EL (cell line): Measurements from ENCODE around the gene CUX1.
A peak's percentile ranks its signal among the peaks of the same experiment; 100 is the strongest.
"Not testable (repeated sequence)": the region's sequence is repeated elsewhere in the genome, so short reads cannot be mapped to it uniquely, and the experiment has no call there.

Experiments
- DNase-seq: peaks from one replicate; pipeline ENCODE4 v3.0.0-alpha.2; 2016

Gene CUX1

DNA sequence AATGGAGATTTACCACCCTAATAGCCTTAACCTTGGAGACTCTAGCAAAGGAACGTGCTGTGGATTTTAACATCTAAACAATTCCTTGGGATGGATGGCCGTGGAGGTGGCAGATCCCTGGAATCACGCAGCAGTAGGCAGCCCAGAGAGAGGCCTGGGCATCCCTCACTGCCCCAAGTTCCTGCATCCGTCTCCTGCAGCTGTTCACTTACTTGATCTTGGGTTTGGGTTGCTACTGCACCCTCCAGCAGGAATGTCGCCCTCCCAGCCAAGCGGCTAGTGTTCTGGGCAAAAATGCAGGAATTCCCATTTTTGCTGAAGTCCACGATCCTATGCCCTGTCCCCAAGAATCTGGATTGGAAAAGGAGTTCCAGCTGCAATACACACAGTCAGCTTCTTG lies 302.5 kb downstream of the CUX1 start:
- DNase-seq, result no peak

DNA sequence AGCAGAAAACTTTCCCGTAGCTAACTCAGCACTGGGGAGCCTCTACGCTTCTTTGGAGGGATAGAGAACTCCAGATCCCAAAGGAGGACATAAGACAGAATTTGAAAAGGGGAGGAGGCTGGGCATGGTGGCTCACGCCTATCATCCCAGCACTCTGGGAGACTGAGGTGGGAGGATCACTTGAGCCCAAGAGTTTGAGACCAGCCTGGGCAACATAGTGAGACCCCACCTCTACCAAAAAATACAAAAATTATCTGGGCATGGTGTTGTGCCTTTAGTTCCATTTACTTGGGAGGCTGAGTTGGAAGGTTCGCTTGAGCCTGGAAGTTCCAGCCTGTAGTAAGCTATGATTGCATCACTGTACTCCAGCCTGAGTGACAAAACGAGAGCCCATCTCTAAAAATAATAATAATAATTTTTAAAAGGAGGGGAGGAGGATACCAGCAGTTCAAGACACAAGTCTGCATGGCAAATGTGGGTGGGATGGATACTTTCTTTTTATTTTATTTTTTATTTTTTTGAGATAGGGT lies 303.3 kb downstream of the CUX1 start:
- DNase-seq, result no peak

DNA sequence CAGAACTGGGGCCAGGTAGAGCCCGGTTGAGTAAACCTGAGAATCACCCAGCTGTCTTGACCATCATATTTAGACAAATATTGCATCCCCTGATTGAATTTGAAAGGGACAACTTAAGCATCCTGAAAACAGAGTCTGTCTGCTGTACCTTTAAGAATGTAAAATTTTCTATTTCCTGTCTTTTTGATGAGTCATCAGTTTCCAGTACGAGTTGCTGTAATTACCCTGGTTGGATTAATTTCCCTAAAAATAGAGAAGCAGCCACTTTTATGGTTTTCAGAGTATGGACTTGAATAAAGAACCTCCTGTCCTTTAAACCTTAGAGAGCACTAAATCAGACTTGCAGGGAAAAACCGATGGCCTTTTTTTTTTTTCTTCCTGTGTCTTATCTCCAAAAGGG lies 304.6 kb downstream of the CUX1 start:
- peak; percentile 39 for DNase-seq

DNA sequence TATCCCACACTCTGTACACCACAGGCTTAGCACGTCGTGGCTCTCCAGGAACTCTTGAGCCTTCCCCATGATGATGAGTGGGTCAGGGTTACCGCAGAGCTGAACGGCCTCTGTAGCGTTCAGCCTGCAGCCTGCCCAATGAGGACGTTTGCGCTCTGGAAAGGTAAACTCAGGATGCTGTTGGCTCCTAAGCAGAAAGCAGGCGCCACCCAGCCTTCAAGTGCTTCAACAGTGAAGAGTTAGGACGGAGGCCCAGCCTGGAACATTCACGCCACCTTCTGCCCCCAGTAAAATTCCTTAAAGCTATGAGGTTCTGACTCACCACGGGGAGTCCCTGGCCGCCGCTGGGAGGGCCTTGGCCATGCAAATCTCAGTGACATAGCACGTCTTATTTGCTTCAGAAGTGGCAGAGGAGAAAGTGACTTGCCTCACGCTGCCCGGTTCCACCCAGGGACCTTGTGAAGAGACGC lies 307.7 kb downstream of the CUX1 start:
- DNase-seq, result peak; percentile 90

DNA sequence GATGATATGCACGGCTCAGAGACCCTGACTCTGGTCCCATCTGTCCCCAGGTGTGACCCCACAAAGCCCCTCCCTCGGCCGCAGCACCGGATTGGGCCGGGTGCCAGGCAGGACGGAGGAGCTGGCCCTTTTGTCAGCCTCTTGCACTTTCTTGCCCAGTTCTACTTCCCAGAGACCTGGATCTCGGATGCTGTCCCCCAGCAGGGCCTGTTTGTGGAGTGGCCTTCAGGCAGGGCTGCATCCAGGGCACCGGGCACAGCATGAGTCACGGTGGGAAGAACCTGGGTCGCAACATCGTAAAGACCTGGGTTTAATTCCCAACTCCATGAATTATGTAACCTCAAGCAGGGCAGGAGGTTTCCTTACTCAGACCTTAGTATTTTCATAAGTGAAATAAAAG lies 310.9 kb downstream of the CUX1 start:
- no peak for DNase-seq

DNA sequence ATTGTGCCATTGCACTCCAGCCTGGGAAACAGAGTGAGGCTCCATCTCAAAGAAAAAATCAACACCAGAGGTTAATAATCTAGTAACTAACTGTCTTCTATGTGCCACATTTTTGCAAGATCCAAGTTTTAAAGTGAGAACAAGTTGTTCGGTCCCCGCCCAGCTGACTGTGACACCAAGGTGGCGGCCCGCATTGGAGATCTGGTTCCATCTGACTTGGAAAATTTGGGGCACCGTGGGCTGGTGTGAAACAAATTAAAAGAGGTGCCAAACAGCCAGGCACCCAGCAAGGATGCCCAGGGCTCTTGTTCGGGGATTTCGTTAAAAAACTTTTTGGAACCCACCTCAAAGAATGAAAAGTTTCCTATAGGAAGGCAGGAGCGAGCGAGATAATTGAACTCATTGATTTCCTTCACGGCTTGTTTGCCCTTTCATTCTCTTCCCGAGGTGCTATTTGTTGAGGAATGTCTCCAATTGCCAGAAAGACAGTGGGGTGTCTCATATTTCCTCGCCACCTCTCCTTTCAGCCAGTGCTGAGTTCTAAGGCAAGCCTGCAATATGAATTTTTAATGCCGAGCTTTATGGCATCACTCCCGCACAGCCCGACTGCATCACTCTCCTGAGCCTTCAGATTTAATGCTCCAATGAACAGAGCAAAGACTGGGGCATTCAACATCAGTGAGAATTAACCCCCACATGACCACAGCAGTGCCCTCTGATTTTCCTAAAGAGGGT lies 312.4 kb downstream of the CUX1 start:
- DNase-seq, result no peak

DNA sequence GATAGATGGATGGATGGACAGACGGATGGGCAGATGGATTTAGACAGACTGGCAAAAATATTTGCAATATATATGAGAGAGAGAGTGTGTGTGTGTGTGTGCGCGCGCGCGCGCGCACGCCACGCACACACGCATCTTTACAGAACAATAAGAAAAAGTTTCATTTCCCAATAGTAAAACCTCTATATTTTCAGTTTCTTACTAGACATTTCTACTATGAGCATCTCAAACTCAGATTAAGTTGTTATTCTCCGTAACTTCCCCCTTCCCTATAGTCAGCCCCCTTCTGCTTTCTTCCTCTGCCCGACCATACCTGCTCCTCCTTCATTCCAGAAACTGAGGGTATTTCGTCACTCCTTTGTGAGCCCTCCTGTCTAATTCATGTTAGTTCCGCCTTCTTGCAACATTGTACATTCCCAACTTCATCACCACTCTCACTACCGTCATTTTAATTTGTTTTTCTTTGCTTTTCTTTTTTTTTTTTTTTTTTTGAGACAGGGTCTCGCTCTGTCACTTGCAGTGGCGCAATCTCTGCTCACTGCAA lies 314.9 kb downstream of the CUX1 start:
- DNase-seq, result no peak

DNA sequence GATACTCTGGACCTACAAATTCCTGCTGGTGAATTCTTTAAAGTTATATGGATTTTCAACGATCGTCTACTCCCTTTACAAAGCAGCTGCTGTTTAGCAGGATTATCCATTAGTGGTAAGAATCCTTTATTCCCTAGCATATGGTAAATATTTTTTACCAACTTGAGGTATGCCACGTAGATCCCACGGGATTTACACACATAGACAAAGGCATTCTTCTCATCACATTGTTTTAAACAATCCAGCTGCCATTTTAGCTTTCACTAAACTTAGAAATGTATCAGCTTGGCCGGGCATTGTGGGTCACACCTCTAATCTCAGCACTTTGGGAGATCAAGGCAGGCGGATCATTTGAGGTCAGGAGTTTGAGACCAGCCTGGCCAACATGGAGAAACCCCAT lies 321.2 kb downstream of the CUX1 start:
- no peak for DNase-seq

DNA sequence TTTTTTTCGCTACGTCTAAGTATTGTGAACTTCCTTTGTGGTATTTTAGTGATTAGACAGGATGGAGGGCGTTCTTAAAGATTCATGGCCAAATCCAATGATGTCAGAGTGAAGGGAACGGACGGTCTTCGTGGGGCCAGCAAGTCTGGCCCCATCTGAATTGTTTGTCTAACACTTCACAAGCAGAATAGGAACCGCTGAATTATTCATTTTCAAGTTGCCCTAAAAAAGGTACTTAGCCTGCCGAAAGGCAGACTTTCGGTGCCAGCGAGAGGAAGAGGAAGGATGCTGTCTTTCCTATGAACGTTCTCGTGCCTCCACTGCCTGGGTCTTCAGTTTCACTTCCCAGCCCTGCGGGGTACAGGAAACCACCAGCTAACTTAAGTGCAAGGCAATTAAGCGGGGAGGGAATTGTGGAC lies 323.5 kb downstream of the CUX1 start:
- DNase-seq, result no peak

DNA sequence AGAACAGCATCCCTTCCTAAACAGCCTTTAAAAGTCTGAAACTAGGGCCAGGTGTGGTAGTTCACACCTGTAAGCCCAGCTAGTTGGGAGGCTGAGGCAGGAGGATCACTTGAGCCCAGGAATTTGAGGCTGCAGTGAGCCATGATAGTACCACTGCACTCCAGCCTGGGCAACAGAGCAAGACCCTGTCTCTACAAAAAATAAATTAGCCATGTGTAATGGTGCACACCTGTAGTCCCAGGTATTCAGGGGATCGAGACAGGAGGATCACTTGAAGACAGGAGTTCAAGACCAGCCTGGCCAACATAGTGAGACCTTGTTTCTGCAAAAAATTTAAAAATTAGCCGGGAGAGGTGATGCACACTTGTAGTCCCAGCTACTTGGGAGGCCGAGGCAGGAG lies 325.0 kb downstream of the CUX1 start:
- DNase-seq, result not testable (repeated sequence)

DNA sequence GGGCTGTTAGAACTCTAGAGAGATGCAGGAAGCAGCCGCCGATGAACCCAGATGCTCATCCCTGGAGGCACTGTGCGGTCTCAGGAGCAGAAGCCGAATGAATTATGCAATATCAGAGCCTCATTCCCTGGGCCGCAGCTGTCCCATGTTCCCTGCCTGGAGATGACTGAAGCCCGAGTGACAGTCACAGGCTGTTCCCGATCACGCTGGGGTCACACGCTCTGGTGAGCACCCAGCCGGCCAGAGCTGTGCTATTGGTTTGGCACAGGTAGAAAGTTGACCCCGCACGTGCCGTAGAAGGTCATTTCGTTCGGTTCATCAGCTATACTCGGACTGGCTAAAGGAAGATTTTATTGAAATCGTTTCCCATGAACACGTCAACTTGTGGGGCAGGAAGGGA lies 328.7 kb downstream of the CUX1 start:
- DNase-seq, result no peak

DNA sequence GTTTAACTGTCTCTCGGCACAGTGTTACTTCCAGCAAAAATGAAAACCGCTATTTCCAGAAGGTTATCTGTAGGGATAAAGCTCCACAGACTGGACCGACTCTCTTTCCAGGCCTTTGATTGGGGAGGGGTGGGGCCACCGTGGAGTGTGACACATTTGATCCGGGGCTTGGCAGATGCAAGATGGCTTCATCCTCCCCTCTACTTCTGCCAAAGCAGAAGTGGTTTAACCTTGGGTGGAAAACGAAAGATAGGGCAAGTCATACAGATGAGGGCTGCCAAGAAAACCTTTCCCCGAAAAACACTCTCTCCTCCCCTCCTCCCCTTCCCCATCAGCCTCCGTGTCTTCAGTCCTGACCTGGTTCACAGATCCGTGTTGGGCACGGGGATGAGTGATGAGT lies 329.6 kb downstream of the CUX1 start:
- no peak for DNase-seq

DNA sequence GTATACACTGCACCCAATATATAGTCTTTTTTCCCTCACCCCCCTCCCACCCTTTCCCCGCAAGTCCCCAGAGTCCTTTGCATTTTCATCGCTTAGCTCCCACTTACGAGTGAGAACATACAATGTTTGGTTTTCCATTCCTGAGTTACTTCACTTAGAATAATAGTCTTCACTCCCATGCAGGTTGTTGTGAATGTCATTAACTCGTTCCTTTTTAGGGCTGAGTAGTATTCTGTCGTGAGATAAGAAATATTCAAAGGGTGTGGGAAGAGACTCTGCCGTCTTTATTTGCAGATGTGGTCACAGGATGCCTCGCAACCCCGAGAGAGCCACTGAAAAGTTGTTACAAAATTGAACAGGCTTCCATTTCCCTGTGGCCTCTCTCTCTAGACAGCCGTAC lies 331.4 kb downstream of the CUX1 start:
- DNase-seq, result no peak

DNA sequence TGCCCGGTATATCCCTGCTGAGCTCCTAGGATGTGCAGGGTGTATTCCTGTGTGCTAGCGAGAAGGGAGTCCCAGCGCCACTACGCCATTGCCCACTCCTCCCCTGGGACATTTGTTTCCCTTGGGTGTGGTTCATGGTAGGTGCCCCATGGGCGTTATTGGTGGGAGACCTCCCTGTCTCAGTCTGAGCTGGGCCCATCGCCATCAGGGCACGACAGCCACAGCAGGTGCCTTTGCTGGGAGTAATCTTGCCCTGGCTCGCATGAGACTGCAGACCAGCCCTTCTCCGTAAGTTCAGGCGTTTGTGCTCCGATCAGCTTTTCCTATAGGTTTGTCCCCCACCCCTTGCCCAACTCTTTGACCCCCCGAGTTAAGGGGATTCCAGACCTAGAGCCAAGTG lies 332.0 kb downstream of the CUX1 start:
- DNase-seq, result no peak

DNA sequence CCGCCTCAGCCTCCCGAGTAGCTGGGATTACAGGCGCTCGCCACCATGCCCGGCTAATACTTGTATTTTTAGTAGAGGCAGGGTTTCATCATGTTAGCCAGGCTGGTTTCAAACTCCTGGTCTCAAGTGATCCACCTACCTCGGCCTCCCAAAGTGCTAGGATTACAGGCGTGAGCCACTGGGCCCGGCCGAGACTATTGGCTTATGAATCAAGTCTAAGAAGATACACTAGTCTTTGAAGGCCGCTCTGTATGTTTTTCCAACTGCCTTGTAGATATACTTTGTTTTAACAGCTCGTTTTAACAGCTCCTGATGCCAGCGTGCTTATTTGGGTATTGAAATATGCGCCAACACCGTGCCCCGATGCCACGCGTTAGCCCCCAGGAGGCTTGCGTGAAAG lies 332.8 kb downstream of the CUX1 start:
- DNase-seq, result no peak

DNA sequence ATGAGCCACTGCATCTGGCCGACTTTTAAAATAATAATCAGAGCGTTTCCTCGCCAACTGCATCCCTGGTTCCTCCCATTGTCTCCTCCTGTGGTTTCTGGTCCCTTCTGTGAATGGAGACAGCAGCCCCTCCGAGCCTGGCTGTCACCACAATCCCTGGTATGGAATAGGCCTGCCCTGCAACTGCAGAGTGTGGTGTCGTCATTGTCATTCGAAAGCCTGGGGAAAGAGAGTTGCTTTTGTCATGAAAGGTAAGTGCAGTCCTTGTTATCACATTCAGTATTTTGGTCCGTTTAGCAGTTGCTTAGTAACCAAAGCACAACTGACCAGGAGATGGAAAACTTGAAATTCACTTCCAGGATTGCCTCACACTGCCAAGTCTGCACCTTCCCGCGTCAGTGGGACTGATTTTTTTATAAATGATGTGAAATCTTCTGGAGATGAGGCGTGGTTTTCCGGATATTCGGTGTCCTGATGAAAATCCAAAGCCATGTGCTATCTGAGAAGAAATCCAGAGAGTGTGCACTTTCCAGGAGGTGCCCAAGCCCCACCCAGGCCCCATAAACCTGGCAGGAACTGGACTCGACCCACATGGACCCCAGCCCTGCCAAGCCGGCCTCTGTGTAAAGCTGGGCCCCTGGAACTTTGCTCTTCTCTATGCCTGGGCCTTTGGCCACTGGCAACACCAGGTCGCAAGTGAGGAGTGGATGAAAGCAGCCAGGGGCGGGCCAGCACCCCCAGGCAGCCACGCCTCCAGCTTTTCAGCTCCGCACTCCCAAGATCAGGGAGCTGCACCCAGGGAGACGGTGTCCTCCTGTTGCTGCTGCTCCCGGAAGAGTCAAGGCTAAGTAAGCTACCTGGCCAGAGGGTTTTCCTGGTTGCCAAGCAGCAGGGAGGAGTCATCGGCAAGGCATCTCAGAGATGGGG lies 335.5 kb downstream of the CUX1 start:
- DNase-seq, result no peak

DNA sequence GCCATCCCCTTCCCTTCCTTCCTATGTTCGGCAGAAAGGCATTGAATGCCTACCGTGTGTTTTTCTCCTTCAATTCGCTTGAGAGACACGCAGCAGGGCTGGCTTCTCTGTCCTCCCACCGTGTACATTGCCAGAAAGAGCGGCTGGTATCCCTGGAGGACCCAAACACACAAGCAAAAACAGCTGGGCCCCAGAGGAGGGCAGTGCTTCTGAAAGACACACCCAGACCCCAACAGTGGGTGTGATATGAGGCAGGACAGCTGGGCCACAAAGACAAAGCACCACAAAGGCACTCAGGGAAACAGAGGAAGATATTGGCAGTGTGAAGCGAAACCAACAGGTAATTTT lies 336.1 kb downstream of the CUX1 start:
- DNase-seq, result no peak

DNA sequence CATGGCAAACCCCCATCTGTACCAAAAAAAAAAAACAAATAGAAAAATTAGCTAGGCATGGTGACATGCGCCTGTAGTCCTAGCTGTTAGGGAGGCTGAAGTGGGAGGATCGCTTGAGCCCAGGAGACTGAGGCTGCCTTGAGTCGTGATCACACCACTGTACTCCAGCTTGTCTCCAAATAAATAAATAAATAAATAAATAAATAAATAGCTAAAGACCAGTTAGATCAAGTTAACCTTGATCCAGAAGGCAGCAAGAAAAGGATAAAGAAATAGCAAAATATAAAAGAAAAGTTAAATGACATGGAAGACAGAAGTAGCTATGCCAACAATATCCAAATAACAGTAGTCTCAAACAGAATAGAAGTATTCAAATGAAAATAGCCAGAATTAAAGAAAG lies 337.0 kb downstream of the CUX1 start:
- no peak for DNase-seq

DNA sequence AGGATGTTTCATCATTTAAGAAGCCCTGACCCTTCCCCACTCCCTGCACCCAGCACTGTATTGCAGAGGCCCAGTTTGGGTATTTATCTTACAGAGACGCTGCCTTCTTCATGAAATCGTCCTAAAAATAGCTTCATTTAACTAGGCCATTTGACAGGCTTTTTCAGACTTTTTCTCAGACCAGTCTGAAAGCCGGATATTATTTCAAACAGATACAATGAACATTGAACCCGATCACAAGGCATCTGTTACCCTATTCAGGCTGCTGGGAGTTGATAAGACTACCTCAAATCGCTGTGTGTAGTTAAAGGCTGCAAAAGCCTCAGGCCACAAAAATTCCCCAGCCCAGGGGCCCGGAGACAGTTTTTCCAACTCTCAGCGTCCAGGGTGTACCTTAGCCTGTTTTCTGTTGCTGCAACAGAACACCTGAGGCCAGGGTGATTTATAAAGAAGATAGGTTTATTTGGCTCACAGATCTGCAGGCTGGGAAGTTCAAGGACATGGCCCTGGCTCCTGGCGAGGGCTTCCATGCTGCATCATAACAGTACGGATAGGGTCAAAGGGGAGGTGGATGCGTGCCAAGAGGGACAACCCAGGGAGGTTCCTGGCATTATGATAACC lies 338.5 kb downstream of the CUX1 start:
- no peak for DNase-seq

DNA sequence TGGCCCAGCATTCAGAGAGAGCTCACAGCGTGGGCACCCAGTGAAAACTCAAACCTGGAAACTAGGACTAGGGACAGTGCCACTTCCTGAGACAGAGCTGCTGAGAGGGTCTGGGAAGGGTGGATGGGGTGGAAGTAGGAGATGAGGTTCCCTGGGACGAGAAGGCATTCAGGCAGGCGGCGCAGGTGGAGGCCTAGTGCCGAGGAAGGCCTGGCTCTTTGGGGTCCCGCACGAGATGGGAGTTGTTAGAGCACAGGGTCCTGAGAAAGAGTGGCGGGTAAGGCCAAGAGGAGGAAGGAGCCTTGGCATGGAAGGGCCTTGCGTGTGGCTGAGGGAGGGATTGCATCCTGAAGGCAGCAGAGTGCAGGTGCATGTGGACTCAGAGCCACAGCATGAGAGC lies 339.4 kb downstream of the CUX1 start:
- no peak for DNase-seq

DNA sequence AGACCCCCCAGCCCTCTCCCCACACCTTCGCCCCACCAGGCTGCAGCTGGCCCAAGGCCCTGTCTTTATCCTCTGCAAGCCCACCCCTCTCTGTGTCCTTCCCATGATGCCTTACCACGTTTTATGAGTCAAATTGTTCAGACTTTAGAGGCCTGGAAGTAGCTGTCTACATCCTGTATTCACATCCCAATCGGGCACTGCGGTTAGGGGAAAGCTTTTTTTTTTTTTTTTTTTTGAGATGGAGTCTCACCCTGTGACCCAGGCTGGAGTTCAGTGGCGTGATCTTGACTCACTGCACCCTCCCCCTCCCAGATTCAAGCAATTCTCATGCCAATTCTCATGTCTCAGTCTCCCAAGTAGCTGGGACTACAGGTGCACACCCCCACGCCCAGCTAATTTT lies 347.7 kb downstream of the CUX1 start:
- no peak for DNase-seq

DNA sequence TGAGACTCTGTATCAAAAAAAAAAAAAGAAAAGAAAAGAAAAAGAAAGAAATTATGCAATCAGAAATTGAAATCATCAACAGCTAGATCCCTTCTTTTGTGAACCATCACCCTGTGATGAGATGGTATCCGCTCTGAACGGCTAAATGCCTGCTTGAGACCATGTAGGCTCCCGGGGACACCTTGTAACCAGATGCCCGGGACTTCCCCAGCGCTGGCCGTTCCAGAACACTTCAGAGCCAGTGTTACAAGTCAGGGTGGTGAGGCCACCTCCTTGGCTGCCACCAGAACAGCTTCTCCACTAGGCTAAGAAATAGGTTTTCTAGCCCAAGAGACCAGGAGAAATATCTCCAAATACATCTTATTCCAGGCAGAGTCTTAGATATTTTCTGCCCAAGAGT lies 349.8 kb downstream of the CUX1 start:
- no peak for DNase-seq

DNA sequence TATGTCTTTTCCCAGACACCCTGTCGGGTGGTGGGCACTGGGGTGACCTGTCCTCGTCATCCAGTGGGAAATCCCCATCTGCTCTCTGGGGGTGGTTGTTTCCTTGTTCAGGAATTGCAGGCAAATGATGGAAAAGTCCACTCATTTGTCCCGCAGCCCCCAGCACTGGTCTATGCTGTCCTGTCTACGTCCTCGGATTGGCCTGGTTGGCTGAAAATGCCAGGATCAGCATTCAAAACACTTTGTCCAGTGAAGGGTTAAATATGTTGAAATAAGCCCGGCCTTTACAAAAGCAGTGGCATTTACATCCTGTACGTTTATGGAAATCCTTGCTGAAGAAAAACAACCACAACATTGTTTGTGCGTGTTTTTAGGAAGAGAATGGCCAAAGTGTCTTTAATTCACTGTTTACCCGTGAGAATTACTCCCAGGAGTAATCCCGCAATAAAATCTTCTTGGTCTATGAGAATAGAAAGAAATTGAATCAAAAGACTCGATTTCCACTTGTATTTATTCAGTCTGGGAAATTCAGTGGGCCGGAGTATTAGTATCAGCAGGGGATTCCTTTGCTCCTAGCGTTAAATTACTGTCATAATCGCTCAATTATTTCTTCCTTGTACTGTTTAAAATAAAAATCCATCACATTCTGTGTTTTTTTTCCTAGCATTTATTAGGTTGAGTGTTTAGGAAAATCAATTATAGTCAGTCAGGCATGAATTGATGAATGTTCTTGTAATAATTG lies 352.4 kb downstream of the CUX1 start:
- DNase-seq, result no peak
